ENCODE measurements around the gene WFDC2. TPM values are rescaled to one million over a fixed set of nuclear protein-coding genes. Genes with fewer than 3 reads are reported as not detected.

Gene WFDC2
- total and polyA plus RNA-seq, 2 of the 13 experiments (the other 11 are each of a cell fraction or from before 2014, with no cell fraction given): 0.33 TPM; not detected in 1

Small RNAs within 50 kb of the gene (microRNA-seq; reads per million reads assigned to microRNA genes)
- gene MIR6812: 0.68 reads per million

Small RNAs within 50 kb of the gene (small RNA-seq; reads per million reads assigned to genes)
- gene MIR6812 (ENCODE audit: insufficient read depth in 2 of 3, insufficient read length in 3 of 3, low read depth in 2 of 3, low replicate concordance in 1 of 3): 0 reads per million in 3 experiments

Other genes starting within 250 kb of the WFDC2 start
- gene SEMG2, start 248.4 kb upstream of the WFDC2 start, total RNA-seq (2016; rRNA removed; fragmentation: Illumina TruSeq; extraction: Trizol): not detected in 2 replicates
- not detected in 2 replicates for gene SEMG2, start 248.4 kb upstream of the WFDC2 start, polyA plus RNA-seq (2011; rRNA removed)
- not detected in 2 replicates for gene SLPI, start 215.2 kb upstream of the WFDC2 start, total RNA-seq (2016; rRNA removed; fragmentation: Illumina TruSeq; extraction: Trizol)
- 0.13 TPM in 1 of 2 replicates, not detected in the other for gene SLPI, start 215.2 kb upstream of the WFDC2 start, polyA plus RNA-seq (2011; rRNA removed)
- gene RBPJL, start 162.9 kb upstream of the WFDC2 start, total RNA-seq (2016; rRNA removed; fragmentation: Illumina TruSeq; extraction: Trizol): not detected in 2 replicates
- gene RBPJL, start 162.9 kb upstream of the WFDC2 start, polyA plus RNA-seq (2011; rRNA removed): not detected in 2 replicates
- not detected in 2 replicates for gene MATN4, start 161.5 kb upstream of the WFDC2 start, total RNA-seq (2016; rRNA removed; fragmentation: Illumina TruSeq; extraction: Trizol)
- 0.04 TPM in 1 of 2 replicates, not detected in the other for gene MATN4, start 161.5 kb upstream of the WFDC2 start, polyA plus RNA-seq (2011; rRNA removed)
- gene SDC4, start 121.3 kb upstream of the WFDC2 start, total RNA-seq (2016; rRNA removed; fragmentation: Illumina TruSeq; extraction: Trizol): 36.0 and 65.1 TPM in 2 replicates
- 49.0 and 67.2 TPM in 2 replicates for gene SDC4, start 121.3 kb upstream of the WFDC2 start, polyA plus RNA-seq (2011; rRNA removed)
- 22.0 and 38.3 TPM in 2 replicates for gene SYS1, start 106.6 kb upstream of the WFDC2 start, total RNA-seq (2016; rRNA removed; fragmentation: Illumina TruSeq; extraction: Trizol)
- 65.6 and 75.9 TPM in 2 replicates for gene SYS1, start 106.6 kb upstream of the WFDC2 start, polyA plus RNA-seq (2011; rRNA removed)
- not detected in 2 replicates for gene TP53TG5, start 91.4 kb upstream of the WFDC2 start, total RNA-seq (2016; rRNA removed; fragmentation: Illumina TruSeq; extraction: Trizol)
- gene TP53TG5, start 91.4 kb upstream of the WFDC2 start, polyA plus RNA-seq (2011; rRNA removed): 0.11 TPM in 1 of 2 replicates, not detected in the other
- gene DBNDD2, start 61.5 kb upstream of the WFDC2 start, total RNA-seq (2016; rRNA removed; fragmentation: Illumina TruSeq; extraction: Trizol): 16.7 and 19.6 TPM in 2 replicates
- gene DBNDD2, start 61.5 kb upstream of the WFDC2 start, polyA plus RNA-seq (2011; rRNA removed): 47.6 and 50.4 TPM in 2 replicates
- 26.4 and 65.9 TPM in 2 replicates for gene PIGT, start 53.6 kb upstream of the WFDC2 start, total RNA-seq (2016; rRNA removed; fragmentation: Illumina TruSeq; extraction: Trizol)
- gene PIGT, start 53.6 kb upstream of the WFDC2 start, polyA plus RNA-seq (2011; rRNA removed): 74.1 and 85.7 TPM in 2 replicates
- gene SPINT3, start 45.9 kb downstream of the WFDC2 start, total RNA-seq (2016; rRNA removed; fragmentation: Illumina TruSeq; extraction: Trizol): not detected in 2 replicates
- not detected in 2 replicates for gene SPINT3, start 45.9 kb downstream of the WFDC2 start, polyA plus RNA-seq (2011; rRNA removed)
- gene WFDC6, start 69.7 kb downstream of the WFDC2 start, total RNA-seq (2016; rRNA removed; fragmentation: Illumina TruSeq; extraction: Trizol): not detected in 2 replicates
- gene WFDC6, start 69.7 kb downstream of the WFDC2 start, polyA plus RNA-seq (2011; rRNA removed): not detected in 2 replicates
- gene EPPIN, start 77.6 kb downstream of the WFDC2 start, total RNA-seq (2016; rRNA removed; fragmentation: Illumina TruSeq; extraction: Trizol): not detected in 2 replicates
- gene EPPIN, start 77.6 kb downstream of the WFDC2 start, polyA plus RNA-seq (2011; rRNA removed): not detected in 2 replicates
- not detected in 2 replicates for gene WFDC8, start 109.5 kb downstream of the WFDC2 start, total RNA-seq (2016; rRNA removed; fragmentation: Illumina TruSeq; extraction: Trizol)
- not detected in 2 replicates for gene WFDC8, start 109.5 kb downstream of the WFDC2 start, polyA plus RNA-seq (2011; rRNA removed)
- gene WFDC10A, start 160.0 kb downstream of the WFDC2 start, total RNA-seq (2016; rRNA removed; fragmentation: Illumina TruSeq; extraction: Trizol): not detected in 2 replicates
- gene WFDC10A, start 160.0 kb downstream of the WFDC2 start, polyA plus RNA-seq (2011; rRNA removed): not detected in 2 replicates
- not detected in 2 replicates for gene WFDC9, start 161.5 kb downstream of the WFDC2 start, total RNA-seq (2016; rRNA removed; fragmentation: Illumina TruSeq; extraction: Trizol)
- not detected in 2 replicates for gene WFDC9, start 161.5 kb downstream of the WFDC2 start, polyA plus RNA-seq (2011; rRNA removed)
- not detected in 2 replicates for gene WFDC11, start 200.5 kb downstream of the WFDC2 start, total RNA-seq (2016; rRNA removed; fragmentation: Illumina TruSeq; extraction: Trizol)
- not detected in 2 replicates for gene WFDC11, start 200.5 kb downstream of the WFDC2 start, polyA plus RNA-seq (2011; rRNA removed)
- gene WFDC13, start 232.3 kb downstream of the WFDC2 start, total RNA-seq (2016; rRNA removed; fragmentation: Illumina TruSeq; extraction: Trizol): not detected in 2 replicates
- gene WFDC13, start 232.3 kb downstream of the WFDC2 start, polyA plus RNA-seq (2011; rRNA removed): not detected in 2 replicates
- gene WFDC10B, start 235.3 kb downstream of the WFDC2 start, total RNA-seq (2016; rRNA removed; fragmentation: Illumina TruSeq; extraction: Trizol): not detected in 2 replicates
- 0.24 TPM in 1 of 2 replicates, not detected in the other for gene WFDC10B, start 235.3 kb downstream of the WFDC2 start, polyA plus RNA-seq (2011; rRNA removed)

Data from HepG2 (cell line).